Stimulated activated CD8-positive, alpha-beta memory T cell treated with anti-CD3 and anti-CD28 coated beads, Interleukin-7, amount 100 ng/mL, for 4 hours (primary cell): ENCODE measurements around the gene TCIRG1.

ENCODE experiments used
- DNase-seq, 2 donors: peaks; one replicate each; pipeline ENCODE4 v3.0.0-alpha.2; 2020; ENCODE audit warnings: low read depth in 2 of 2

TCIRG1 gene

GRCh38 chr11:68006606-68007166 is 32.1 kb upstream of the TCIRG1 start:
- no peak for DNase-seq

- DNase-seq = no peak
These were observed 31.1 kb upstream of the TCIRG1 start for GRCh38 chr11:68007498-68008380.

- DNase-seq = no peak
These were observed 30.2 kb upstream of the TCIRG1 start for GRCh38 chr11:68008381-68009337.

- no peak for DNase-seq
These were observed 29.3 kb upstream of the TCIRG1 start for GRCh38 chr11:68009391-68010089.

- DNase-seq = no peak
These were observed 28.5 kb upstream of the TCIRG1 start, which contains the start of gene ALDH3B1 for GRCh38 chr11:68010090-68011041. TSS of gene ALDH3B1 (plus strand) at chr11:68010327. CDS start at chr11:68015298, 4,971 bp downstream.

GRCh38 chr11:68011051-68011943 is 27.5 kb upstream of the TCIRG1 start:
- no peak for DNase-seq

GRCh38 chr11:68012044-68012842 is 26.6 kb upstream of the TCIRG1 start:
- no peak for DNase-seq

GRCh38 chr11:68012843-68013610 is 25.8 kb upstream of the TCIRG1 start:
- no peak for DNase-seq

- no peak for DNase-seq
These were observed 25.1 kb upstream of the TCIRG1 start for GRCh38 chr11:68013611-68014156.

GRCh38 chr11:68014157-68014946 is 24.5 kb upstream of the TCIRG1 start:
- DNase-seq = no peak

GRCh38 chr11:68014947-68015447 is 23.8 kb upstream of the TCIRG1 start:
- no peak for DNase-seq

GRCh38 chr11:68015467-68015866 is 23.4 kb upstream of the TCIRG1 start:
- DNase-seq = no peak

GRCh38 chr11:68016161-68016903 is 22.5 kb upstream of the TCIRG1 start:
- no peak for DNase-seq

- no peak for DNase-seq
These were observed 21.7 kb upstream of the TCIRG1 start for GRCh38 chr11:68016904-68017817.
